Fibroblast of lung (primary cell): ENCODE measurements around the gene PPP1CC.

ENCODE experiments used
- EZH2 ChIP-seq: IDR thresholded peaks from 2 replicates; pipeline ENCODE4 v1.5.1; 2012; ENCODE audit warnings: low read length, control low read depth, mild to moderate bottlenecking; ENCODE audit errors: missing control alignments
- TF ChIP-seq, protein P1 (sequence below), 2 donors: IDR thresholded peaks in 1 of 2; conservative IDR thresholded peaks in 1 of 2; 1 replicate in 1 of 2; 2 replicates in 1 of 2; pipeline ENCODE4 v1.5.1; 2011 to 2012; ENCODE audit warnings: low read length in 2 of 2, control low read depth in 1 of 2, inconsistent platforms in 1 of 2, low read depth in 1 of 2, mild to moderate bottlenecking in 1 of 2

DNA sequence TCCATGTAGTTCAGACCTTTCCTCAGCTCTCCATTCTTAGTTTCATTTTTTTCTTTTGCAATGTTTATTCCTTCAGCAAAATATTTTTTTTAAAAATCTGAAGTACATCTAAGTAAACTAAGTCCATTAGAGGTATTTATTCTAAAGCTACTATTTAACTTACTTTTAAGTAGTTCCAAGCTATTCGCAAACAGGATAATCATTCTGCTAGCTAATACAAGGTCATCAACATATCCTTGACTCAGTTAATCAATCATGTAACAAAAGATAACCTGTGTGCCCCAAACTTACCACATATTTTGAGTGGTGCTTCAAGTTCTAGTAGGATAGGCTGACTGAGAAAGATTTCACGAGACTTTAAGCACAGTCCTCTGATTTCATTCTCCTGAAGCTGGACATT is 11.2 kb downstream of the PPP1CC start:
- TF ChIP-seq, protein P1, sequence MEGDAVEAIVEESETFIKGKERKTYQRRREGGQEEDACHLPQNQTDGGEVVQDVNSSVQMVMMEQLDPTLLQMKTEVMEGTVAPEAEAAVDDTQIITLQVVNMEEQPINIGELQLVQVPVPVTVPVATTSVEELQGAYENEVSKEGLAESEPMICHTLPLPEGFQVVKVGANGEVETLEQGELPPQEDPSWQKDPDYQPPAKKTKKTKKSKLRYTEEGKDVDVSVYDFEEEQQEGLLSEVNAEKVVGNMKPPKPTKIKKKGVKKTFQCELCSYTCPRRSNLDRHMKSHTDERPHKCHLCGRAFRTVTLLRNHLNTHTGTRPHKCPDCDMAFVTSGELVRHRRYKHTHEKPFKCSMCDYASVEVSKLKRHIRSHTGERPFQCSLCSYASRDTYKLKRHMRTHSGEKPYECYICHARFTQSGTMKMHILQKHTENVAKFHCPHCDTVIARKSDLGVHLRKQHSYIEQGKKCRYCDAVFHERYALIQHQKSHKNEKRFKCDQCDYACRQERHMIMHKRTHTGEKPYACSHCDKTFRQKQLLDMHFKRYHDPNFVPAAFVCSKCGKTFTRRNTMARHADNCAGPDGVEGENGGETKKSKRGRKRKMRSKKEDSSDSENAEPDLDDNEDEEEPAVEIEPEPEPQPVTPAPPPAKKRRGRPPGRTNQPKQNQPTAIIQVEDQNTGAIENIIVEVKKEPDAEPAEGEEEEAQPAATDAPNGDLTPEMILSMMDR (conservative IDR thresholded peaks at IDR 0.05 in 1 of 2, IDR thresholded peaks at IDR 0.05 in 1 of 2; ENCODE audit: low read depth in 1 of 2, low read length in 2 of 2), result no peak
- TF ChIP-seq EZH2, result no peak
